ENCODE measurements around the gene TLDC2. TPM values are rescaled to one million over a fixed set of nuclear protein-coding genes. Genes with fewer than 3 reads are reported as not detected.
A peak's percentile ranks its signal among the peaks of the same experiment; 100 is the strongest.

The TLDC2 gene
- total RNA-seq, 2 experiments from 2014 or later, result not detected

GRCh38 chr20:36866164-36866563 is 9.8 kb upstream of the TLDC2 start:
- Mint-ChIP-seq H3K4me3 (peak overlapping the region; percentile 85), H3K36me3 (ENCODE audit: low read depth) (no peaks in the 10 kb centered on the region), H3K27ac (no peak overlapping the region), H3K27me3 (peaks cover 37% of the 10 kb centered on the region), H3K4me1 (ENCODE audit: low read depth) (peaks cover 4% of the 10 kb centered on the region), H3K9me3 (no peaks in the 10 kb centered on the region)
- no peak for TF ChIP-seq CTCF (IDR thresholded peaks at IDR 0.05)
- ATAC-seq (ENCODE audit: poor library complexity), result no peak
- peaks cover 0 to 4% of the 10 kb centered on the region in 2 experiments for H3K9me3 ChIP-seq (ENCODE audit: control insufficient read depth in 1 of 2, insufficient read depth in 1 of 2, low read length in 2 of 2)
- DNase-seq, result no peak
- H3K36me3 ChIP-seq (ENCODE audit: insufficient read depth, low read length), result no peaks in the 10 kb centered on the region
- intact Hi-C loops (cut with DNase I, micrococcal nuclease), result no loop called here
- POLR2A ChIA-PET, result interaction anchor here (1.1 kb wide), 1 partner anchor 21 kb away, joined by 3 read pairs; no protein-coding TSS in a partner anchor
- peaks cover 14 to 20% of the 10 kb centered on the region in 2 experiments for H3K27me3 ChIP-seq (ENCODE audit: control insufficient read depth in 1 of 2, insufficient read depth in 2 of 2, low read length in 2 of 2)
- no peak overlapping the region for H3K27ac ChIP-seq (ENCODE audit: low read depth in 1 of 2, low read length in 2 of 2)
- peaks cover 7% of the 10 kb centered on the region for H3K4me1 ChIP-seq (ENCODE audit: insufficient read depth, low read length)
- CTCF ChIA-PET, result interaction anchor here (1.1 kb wide), 1 partner anchor 20 kb away, joined by 3 read pairs; no protein-coding TSS in a partner anchor
- no peak overlapping the region for H3K4me3 ChIP-seq (ENCODE audit: low read length)

GRCh38 chr20:36866681-36867495 is 9.1 kb upstream of the TLDC2 start:
- ChIA-PET POLR2A (interaction anchor here (1.1 kb wide), 1 partner anchor 20 kb away, joined by 3 read pairs; no protein-coding TSS in a partner anchor), CTCF (interaction anchor here (1.1 kb wide), 1 partner anchor 19 kb away, joined by 3 read pairs; no protein-coding TSS in a partner anchor)
- no peak for DNase-seq
- no peak for TF ChIP-seq CTCF (IDR thresholded peaks at IDR 0.05)
- peaks cover 30% of the 10 kb centered on the region for H3K27me3 Mint-ChIP-seq
- Histone ChIP-seq H3K9me3 (ENCODE audit: control insufficient read depth in 1 of 2, insufficient read depth in 1 of 2, low read length in 2 of 2) (peaks cover 0 to 4% of the 10 kb centered on the region in 2 experiments), H3K4me3 (ENCODE audit: low read length) (no peak overlapping the region), H3K27ac (ENCODE audit: low read depth in 1 of 2, low read length in 2 of 2) (no peak overlapping the region), H3K36me3 (ENCODE audit: insufficient read depth, low read length) (no peaks in the 10 kb centered on the region), H3K4me1 (ENCODE audit: insufficient read depth, low read length) (peaks cover 7% of the 10 kb centered on the region), H3K27me3 (ENCODE audit: control insufficient read depth in 1 of 2, insufficient read depth in 2 of 2, low read length in 2 of 2) (peaks cover 10 to 20% of the 10 kb centered on the region in 2 experiments)
- no peak overlapping the region for H3K27ac Mint-ChIP-seq
- H3K4me1 Mint-ChIP-seq (ENCODE audit: low read depth), result peaks cover 4% of the 10 kb centered on the region
- H3K36me3 Mint-ChIP-seq (ENCODE audit: low read depth), result no peaks in the 10 kb centered on the region
- ATAC-seq (ENCODE audit: poor library complexity), result no peak
- H3K4me3 Mint-ChIP-seq, result peak overlapping the region; percentile 85
- intact Hi-C loops (cut with DNase I, micrococcal nuclease), result no loop called here
- H3K9me3 Mint-ChIP-seq, result no peaks in the 10 kb centered on the region

- ATAC-seq (ENCODE audit: poor library complexity) (no peak), DNase-seq (no peak)
- Mint-ChIP-seq H3K9me3 (no peaks in the 10 kb centered on the region), H3K27ac (no peak overlapping the region), H3K27me3 (no peaks in the 10 kb centered on the region), H3K36me3 (ENCODE audit: low read depth) (no peaks in the 10 kb centered on the region), H3K4me1 (ENCODE audit: low read depth) (no peaks in the 10 kb centered on the region), H3K4me3 (no peak overlapping the region)
- ChIA-PET POLR2A (no interaction called here), CTCF (no interaction called here)
- intact Hi-C loops (cut with DNase I, micrococcal nuclease), result no loop called here
- peaks cover 4% of the 10 kb centered on the region for H3K4me1 ChIP-seq (ENCODE audit: insufficient read depth, low read length)
- H3K36me3 ChIP-seq (ENCODE audit: insufficient read depth, low read length), result no peaks in the 10 kb centered on the region
- no peaks in the 10 kb centered on the region for H3K27me3 ChIP-seq (ENCODE audit: control insufficient read depth in 1 of 2, insufficient read depth in 2 of 2, low read length in 2 of 2)
- H3K9me3 ChIP-seq (ENCODE audit: control insufficient read depth in 1 of 2, insufficient read depth in 1 of 2, low read length in 2 of 2), result no peaks in the 10 kb centered on the region
- no peak for TF ChIP-seq CTCF (IDR thresholded peaks at IDR 0.05)
- H3K4me3 ChIP-seq (ENCODE audit: low read length), result no peak overlapping the region
- H3K27ac ChIP-seq (ENCODE audit: low read depth in 1 of 2, low read length in 2 of 2), result no peak overlapping the region
Measured at GRCh38 chr20:36871640-36872570, 4.0 kb upstream of the TLDC2 start.

All from CD4-positive, alpha-beta T cell (primary cell).